Stimulated activated CD8-positive, alpha-beta memory T cell treated with anti-CD3 and anti-CD28 coated beads, Interleukin-12 subunit alpha, Interleukin-12 subunit beta, amount 100 ng/mL, for 1 hour (primary cell): Measurements from ENCODE around the gene NPNT.
"Not testable (repeated sequence)": the region's sequence is repeated elsewhere in the genome, so short reads cannot be mapped to it uniquely, and the experiment has no call there.

ENCODE experiments used
- DNase-seq: peaks from one replicate; pipeline ENCODE4 v3.0.0-alpha.2; 2020; ENCODE audit warnings: low read depth

Gene NPNT

DNA sequence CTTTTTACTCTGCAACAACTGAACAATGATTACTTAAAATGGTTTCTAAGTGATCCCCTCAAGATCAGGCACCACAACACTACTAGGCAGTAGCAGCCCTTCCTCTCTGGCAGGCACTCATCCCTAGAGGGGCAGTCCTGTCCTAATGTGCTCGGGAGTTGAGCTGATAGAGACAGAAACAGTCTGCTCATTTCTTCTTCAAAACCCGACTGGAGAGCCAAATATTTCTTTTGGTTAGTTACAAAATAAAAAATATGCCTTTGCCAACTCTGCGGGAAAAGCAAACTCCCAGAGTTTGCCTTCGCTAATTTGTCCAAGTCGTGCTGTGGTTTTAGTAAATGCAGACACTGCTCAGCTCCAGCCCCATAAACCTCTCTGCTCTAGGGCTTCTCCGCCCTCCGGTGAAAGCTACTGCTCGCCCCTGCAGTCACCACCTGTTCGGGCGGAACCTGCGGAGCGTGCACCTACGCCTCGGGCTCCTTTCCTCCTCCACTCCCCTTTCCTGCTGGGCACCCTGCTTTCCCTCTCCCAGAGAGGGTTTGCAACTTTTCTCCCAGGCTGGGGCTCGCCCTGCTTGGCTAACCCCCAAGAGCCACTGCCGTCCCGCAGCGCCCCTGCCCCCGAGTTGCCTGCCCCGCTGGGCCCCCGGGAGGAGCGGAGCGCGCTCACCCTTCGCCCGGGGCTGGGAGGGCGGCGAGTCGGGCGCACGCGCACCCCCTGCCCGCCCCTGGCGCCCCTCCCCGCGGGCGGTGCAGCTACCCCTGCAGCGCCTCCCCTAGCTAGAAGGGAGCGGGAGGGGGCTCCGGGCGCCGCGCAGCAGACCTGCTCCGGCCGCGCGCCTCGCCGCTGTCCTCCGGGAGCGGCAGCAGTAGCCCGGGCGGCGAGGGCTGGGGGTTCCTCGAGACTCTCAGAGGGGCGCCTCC is at the start of gene NPNT:
Gene NPNT, plus strand, starts transcription at position 812 of the 923 bp plus-strand sequence. CDS start 182 bp downstream, outside the sequence.
- DNase-seq, result no peak

GRCh38 chr4:105845559-105845958 is 49.7 kb upstream of the NPNT start:
- no peak for DNase-seq

GRCh38 chr4:105848359-105848758 is 46.9 kb upstream of the NPNT start:
- not testable (repeated sequence) for DNase-seq

DNA sequence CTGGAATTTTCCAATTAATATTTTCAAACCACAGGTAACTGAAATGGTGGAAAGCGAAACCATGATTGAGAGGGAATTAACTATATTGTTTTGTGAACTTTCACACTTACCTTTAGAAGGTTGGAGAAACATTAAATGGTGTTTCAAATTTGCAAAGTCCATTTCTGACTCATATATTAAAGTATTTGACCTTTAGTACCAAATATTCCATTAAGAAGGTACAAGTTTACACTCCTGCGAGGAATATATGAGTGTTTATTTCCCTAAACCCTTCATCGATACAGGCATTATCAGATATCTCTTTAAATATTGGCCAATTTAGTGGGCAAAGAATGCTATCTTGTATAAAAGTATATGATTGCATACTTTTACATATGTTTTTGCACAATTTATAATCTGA is 44.1 kb upstream of the NPNT start:
- DNase-seq, result no peak

DNA sequence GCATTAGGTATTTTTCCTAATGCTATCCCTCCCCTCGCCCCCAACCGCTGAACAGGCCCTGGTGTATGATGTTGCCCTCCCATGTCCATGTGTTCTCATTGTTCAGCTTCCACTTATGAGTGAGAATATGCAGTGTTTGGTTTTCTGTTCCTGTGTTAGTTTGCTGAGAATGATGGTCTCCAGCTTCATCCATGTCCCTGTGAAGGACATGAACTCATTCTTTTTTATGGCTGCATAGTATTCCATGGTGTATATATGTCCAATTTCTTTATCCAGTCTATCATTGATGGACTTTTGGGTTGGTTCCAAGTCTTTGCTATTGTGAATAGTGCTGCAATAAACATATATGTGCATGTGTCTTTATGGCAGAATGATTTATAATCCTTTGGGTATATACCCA is 43.0 kb upstream of the NPNT start:
- not testable (repeated sequence) for DNase-seq

DNA sequence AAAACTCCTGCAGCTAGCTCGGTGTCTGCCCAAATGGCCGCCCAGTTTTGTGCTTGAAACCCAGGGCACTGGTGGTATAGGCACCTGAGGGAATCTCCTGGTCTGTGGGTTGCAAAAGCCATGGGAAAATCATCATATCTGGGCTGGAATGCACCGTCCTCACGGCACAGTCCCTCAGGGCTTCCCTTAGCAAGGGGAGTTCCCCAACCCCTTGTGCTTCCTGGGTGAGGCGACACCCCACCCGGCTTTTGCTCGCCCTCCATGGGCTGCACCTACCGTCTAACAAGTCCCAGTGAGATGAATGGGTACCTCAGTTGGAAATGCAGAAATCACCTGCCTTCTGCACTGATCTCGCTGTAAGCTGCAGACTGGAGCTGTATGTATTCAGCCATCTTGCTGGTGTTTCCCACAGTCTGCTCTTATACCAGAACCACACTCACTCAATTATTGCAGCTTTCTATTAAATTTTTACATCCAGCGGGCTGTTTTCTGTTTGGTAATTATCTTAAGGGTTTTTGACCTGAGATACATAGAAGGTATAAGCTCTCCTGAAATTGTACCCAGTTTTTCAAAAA is 36.7 kb upstream of the NPNT start:
- no peak for DNase-seq

GRCh38 chr4:105859233-105859632 is 36.0 kb upstream of the NPNT start:
- no peak for DNase-seq

DNA sequence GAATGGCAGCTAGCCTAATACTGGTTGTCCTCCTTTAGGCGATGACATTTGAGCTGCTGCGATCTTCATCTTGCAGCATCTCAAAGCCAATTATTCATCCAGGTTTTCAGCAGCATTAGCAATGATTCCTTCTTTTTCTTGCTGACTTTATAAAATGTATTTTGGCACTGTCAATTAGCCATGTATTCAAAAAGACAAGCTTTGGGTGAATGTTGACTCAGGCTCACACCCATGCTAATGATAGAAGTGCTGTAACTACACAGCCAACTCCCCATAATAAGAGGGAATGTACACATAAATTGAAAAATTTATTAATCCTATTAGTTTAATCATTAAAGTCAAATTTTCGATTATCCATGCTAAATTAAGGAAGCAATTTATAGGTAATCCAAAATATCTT is 24.3 kb upstream of the NPNT start:
- DNase-seq, result no peak

GRCh38 chr4:105871997-105872396 is 23.3 kb upstream of the NPNT start:
- DNase-seq, result no peak

DNA sequence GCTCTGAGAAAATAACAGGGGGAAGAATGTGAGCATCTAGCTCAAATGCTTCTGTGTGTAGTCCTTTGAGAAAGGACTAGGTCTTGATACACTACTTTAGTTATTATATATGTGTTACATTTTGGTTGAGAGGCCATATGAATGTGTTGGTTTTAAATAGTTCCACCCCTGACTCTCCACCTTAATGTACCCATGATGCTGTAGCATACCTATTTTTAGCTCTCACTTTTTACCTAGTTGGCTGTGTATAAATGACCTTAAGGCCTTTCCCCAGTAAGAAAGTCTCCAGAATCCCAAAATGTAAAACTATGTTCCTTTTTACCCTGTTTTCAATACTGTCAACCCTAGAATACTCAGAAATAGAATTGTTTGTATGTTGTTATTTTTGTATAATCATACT is 20.0 kb upstream of the NPNT start:
- no peak for DNase-seq

GRCh38 chr4:105878668-105879067 is 16.6 kb upstream of the NPNT start:
- no peak for DNase-seq

DNA sequence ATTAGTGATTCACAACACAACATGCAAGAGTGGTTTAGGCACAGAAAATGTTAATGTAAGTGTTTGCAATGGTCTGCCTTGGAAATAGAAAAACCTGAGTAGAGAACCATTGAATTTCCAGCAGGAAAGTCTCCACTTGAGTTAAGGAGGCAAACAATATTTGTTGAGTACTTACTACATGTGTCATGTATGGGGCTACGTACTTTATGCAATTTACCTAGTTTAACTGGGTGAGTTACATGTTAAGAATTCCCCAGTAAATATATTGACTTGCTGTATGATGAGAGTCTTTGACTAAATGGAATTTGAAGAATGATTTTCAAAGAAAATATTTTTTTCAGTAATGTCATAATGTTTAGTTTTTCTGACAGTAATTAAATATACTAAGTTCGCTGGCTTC is 7.8 kb upstream of the NPNT start:
- no peak for DNase-seq

- no peak for DNase-seq
Measured at GRCh38 chr4:105895583-105896460, 551 bp downstream of the NPNT start.

GRCh38 chr4:105896461-105896942 is 1.2 kb downstream of the NPNT start:
- DNase-seq, result no peak

DNA sequence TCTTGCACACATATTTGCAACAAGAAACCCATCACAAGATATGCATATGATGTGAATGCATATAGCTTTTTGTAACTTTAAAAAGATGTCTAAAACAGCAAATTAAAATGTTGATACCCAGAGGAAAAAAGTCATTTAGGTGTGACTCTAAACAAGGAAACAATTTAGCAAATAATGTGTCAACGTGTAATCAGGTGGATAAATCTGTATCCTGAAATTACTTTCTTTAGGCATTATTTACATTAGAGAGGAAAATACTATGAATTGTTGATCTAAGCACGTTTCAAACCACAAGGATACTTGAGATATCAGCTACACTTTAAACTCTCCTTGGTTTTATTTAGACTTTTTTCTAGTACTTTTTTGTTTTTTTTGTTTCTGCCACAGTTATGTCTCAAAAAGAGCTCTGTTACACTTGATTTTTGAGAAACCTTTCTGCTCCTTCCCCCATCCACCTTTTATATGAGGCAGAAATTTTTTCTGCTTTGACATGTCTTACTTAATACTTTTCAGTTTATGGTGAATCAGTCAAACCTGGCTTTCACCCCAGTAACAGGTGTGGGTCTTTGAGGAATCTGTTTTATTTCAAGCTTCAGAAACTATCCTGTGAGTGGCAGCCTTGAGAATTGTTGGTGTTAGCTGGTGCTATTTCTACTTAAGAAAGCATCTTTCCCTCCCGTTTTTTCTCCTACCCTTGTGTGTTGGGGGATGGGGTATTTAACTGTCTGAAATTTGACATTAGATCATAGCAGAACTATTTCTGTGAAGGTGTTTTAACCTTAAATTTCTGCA is 1.9 kb downstream of the NPNT start:
- no peak for DNase-seq

- DNase-seq, result no peak
Measured at GRCh38 chr4:105900541-105900940, 5.3 kb downstream of the NPNT start.

- no peak for DNase-seq
Measured at GRCh38 chr4:105902550-105903262, 7.4 kb downstream of the NPNT start.

GRCh38 chr4:105909787-105910281 is 14.6 kb downstream of the NPNT start:
- no peak for DNase-seq

DNA sequence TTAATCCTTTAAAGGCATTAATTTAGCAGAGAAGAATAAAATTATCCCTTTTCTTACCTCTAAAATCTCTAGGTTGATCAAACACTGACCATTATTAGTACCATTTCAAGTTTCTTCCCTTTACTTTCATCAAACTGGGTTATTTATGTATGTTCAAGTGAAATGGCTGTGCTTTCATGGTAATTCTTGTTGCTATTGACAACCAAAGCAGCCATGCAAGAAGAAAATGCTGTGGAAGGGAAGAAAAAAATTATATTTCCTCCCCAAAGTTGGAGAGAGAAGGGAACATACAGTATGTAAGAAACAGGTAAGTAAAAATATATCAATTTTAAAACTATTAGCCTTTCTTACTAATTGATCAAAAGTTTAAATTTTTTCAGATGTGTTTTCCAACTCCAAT is 16.2 kb downstream of the NPNT start:
- no peak for DNase-seq

- no peak for DNase-seq
Measured at GRCh38 chr4:105912633-105913032, 17.4 kb downstream of the NPNT start.
